ENCODE measurements around the gene OCA2. TPM values are rescaled to one million over a fixed set of nuclear protein-coding genes. Genes with fewer than 3 reads are reported as not detected.
"Not testable (repeated sequence)": the region's sequence is repeated elsewhere in the genome, so short reads cannot be mapped to it uniquely, and the experiment has no call there.

OCA2 gene
- total RNA-seq, 1 donor from 2014 or later: not detected

DNA sequence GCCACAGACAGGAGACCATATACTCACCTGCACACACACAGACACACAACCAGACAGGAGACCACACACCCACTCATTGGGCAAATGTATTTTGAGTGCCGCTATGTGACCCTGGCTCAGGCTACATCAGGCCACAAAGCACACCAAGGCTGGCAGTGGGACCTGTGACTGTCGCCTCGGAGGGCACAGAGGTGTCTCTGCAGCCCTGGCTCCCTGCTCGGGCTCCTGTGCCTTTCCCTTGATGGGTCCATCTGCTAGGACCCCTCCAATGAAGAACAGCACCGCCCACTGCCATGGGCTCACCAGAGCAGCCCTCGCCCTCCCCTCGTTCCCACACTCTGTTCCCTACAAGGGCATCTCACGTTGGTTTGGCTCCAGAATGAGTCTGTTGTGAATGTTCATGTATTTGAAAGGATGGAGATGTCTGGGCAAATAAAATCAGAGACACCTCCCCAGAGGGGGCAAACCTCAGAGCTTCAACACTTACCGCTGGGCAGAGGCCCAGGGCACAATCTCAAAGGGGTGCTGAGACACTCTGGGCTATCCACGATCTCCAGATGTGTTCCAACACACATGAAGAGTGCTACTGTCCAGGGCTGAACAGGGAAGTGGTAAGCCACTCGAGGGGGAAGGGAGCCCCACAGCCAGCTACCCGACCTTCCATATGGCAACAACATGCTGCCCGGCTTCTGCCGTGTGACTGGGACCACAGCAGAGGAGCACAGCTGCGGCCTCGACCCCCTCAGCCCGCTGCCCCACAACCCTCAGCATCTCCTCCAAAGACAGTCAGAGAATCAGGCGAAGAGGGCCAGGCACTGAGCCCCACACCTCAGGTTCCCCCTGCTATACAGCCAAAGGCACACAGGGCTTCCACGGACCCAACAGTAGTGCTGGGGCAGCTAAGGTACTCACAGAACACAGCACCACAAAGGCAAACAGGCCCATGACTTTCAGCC, 74.9 kb downstream of the OCA2 start:
- intact Hi-C loops (cut with micrococcal nuclease): no loop called here

DNA sequence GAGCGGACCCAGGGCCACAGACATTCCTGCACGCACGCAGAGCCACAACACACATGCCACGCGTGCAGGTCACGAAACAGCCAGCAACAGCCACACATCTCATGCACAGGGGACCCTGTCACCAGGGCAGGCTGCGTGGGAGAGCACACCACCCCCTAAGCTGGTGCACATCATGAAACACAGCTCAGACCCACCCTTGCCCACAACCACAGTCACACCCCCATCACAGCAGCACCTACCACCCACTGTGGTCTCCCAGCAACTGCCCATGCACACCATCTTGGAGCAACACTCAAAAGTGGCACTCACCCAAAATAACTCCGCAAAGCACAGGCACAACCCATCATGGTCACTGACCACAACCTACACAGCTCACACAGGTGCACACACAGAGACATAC, 75.7 kb downstream of the OCA2 start:
- intact Hi-C loops (cut with micrococcal nuclease): no loop called here

DNA sequence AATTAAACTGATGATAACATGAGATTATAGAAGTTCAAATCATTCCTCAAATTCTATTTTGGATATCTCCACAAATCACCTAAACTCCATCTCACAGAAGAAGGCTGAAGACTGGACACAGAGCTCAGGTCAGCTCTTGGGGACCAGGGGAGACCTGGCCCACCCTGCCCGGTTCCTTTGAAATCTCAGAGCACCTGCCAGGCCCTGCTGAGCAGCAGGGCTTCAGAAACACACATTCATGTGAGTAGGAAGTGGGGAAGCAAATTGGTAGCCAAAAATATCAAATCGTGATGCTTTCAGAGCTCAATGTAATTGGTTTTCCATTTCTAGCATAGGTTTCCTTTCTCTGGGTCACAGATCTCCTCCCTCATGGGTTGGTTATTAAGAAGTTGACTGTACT, 76.2 kb downstream of the OCA2 start:
- intact Hi-C loops (cut with micrococcal nuclease): no loop called here

DNA sequence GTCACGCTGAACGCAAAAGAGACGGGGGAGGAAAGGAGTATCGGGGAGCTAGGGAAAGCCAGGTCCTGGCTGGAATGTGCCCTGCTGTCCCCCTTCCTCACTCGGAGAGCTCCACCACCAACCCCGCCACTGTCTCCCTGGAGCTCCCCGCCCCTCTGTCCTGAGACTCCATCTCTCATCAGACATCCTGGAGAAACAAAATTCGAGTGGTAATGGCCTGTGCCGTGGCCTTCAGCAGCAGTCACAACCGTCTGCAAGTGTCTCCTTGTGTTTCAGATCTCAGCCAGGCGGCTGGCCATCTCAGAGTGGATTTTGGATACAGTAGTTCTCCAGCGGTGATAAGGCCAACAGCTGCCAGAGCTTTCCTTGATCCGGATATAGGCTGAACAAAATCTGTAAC, 76.9 kb downstream of the OCA2 start:
- intact Hi-C loops (cut with micrococcal nuclease): no loop called here

DNA sequence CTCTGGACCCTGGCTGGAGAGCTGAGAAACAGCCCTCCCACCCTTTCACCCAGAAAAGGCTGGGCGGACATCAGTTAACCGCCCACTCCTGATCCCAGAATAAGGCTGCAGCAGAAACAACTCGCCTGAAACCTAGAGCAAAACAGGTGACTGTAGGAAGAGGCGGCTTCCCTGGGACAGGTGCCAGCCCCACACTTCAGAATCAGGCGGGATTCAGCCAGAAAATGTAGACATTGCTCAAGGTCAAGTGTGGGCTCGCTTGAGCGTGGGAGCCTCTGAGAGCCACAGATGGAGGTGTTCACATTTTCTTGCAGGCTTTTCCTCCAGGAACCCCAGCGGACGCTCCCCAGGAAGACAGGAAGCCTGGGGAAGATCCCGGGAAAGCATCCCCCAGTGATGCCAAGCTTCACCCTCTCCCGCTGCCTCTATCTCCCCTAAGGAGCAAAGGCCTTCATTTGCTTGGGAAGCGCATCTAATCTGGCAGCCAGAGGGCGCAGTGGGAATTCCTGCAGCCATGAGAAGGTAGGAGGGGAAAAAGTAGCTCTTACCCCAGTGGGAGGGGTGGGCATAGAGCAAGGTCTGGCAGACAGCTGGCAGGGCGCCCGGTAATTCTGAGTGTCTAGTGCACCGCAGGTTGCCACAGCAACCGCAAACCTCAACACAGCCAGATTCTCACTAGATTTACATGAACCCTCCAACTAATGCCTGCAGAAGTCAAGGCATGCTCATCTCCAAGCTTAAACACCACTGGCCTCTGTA, 77.7 kb downstream of the OCA2 start:
- intact Hi-C loops (cut with micrococcal nuclease): no loop called here

DNA sequence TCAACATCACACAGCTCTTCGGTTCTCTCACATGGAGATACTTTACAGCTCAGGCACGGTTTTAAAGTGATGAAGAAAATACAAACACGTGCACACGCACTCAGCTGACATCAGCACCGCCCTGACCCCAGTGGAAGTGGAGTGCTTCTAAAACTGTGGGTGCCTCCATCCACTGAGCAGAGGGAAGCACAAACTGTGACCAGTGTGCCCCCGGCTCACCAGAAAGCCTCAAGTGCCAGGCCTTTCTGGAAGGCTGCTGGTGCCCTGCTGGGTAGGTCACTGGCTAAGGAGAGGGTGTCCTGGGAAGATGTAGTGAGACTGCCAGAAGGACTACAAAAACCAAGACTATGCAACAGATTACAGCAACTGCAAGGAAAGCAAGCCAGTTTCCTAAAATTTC, 78.5 kb downstream of the OCA2 start:
- intact Hi-C loops (cut with micrococcal nuclease): no loop called here

DNA sequence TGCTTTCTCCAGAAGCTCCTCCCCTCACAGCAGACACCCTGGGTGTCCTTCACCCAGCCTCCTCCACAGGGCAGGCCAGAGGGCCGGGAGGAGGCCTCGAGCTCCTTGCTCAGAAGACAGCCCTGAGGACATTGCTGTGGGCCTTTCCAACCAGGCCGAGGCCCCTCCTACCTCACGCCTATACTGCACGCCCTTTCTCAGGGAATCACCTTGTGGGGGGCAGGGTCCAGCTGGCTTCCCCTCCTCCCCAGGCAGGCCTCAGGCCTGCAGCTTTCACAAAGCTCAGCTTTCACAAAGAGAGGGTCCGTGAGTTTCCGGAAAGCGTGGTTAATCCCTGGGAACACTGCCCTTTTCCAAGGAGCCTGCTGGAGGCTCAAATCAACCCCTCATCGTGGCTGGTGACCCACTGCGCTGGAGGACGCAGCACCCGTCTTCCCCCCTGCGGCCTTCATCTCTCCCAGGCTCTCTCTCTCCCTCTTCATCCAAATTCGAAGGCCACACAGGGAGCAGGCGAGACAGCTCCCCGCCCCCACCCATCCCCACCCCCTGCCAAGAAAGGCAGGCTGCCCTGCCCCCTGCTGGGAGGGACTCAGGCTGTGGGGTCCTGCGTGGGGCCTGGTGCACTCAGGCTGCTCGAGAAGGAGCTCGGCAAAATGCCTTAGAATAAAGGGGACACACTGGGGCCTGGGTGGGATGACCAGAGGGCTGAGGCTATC, 79.4 kb downstream of the OCA2 start:
- intact Hi-C loops (cut with micrococcal nuclease): no loop called here

DNA sequence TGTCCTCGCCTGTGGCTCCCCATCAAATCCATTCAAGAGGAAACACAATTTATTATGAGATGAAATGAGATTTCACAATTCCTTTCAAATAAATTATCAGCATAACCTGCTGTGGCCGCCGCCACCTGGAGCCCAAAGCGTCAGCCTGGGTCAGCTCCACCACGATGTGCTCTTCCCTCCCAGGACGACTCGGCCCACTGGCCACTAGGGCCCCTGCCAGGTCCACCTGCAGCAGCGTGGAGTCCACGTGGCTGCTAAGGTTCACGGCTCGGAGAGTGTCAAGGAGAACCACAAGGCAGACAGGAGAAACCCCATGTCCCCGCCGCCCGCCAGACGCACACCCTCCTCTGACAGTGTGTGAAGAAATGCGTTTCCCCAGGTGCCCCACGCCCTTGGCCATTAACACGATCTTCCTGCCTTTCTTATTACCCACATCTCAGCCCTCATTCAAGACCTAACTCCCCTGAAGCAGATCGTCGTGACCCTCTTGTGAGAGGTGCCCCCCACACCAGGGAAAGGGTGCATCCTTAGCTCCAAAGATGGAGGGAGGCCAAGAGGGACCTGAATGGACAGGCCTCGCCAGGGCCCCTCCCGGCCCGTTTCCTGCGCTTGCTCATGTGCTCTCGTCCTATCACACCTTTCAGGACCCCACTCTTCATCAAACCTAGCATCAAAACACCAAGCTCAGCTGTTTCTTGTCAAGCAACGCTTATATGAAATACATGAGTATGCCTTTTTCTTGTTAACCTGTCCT, 80.6 kb downstream of the OCA2 start:
- intact Hi-C loops (cut with micrococcal nuclease): no loop called here

DNA sequence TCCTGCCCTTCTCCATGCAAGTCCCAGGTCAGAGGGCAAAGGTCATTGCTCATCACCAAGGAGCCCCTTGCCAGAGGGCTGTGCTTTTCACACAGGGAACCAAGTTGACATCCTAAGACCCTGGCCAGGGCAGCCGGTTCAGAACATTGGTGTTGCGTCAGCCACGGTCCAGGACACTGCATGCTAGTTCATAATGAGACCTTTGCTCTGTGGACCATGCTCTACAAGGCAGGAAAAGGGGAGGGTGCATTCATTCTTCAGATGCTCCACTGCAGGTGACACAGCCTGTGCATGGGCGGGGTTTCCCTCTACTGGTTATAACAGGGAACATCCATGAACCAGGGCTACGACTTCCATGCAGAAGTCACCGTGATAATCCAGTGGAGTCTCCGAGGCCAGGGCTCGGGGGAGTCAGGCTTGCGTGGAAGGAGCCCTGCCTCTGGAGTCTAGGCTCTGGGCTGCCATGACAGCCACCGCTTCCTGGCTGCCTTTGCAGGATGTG, 81.6 kb downstream of the OCA2 start:
- intact Hi-C loops (cut with micrococcal nuclease): no loop called here

DNA sequence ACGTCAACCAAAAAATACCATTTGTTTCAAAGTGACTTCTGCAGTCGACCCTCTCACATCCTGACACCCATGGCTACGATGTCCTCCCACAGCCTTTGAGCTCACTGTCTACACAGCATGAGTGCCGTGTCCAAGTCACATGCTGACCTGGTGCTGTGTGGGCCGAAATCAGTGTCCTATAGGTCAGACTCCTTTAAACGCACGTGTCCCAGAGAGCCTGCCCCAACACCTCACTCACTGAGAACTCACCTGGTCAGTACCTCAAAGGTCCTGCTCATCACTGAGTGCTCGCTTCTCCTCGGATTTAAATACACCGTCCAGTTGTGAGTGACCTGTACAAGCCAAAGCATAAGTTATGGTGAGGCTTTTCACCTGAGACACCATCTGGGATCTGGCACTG, 83.3 kb downstream of the OCA2 start:
- intact Hi-C loops (cut with micrococcal nuclease): no loop called here

DNA sequence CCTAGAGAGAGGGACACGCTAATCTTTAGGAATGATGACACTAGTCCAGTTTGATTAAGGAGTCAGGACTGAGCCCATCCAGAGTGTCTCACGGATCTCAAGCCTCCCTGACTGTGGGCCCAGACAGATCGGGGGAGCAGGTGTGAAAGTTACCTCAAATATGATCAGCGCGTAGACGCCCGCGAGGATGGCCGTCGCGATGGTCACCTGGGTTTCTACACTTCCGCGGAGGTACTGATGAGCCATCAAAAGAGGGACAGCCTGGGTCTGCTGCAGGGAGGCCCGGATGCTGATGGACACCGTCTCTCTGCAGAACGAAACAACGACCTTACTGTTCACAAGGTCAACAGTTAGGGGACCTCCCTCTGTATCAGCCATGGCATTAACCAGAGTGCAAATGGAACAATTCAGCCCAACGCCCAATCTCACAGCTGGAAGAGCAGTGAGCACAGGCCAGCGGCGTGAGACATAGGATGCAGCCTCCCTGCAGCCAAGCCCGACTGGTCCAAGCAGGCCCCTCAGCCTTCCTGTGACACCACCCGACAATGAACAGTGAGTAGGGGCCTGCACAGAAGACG, 84.4 kb downstream of the OCA2 start:
- intact Hi-C loops (cut with micrococcal nuclease): no loop called here

DNA sequence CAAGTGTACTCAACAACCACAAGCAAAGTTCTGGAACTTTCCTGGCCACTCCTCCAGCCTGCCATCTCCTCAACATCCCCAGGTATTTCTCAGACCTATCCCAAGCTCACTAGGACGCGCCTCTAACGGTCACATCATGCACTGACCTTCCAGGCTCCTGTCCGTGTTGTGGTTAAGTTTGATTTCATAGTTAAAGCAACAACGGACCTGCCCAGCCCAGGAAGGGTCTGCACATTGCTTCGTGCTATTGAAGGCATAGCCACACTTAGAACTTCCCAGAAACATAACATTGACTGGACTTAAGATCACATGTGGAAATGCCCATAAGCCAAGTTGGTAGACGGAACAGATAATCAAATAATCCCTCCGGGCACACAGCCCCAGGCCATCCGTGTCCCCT, 85.1 kb downstream of the OCA2 start:
- intact Hi-C loops (cut with micrococcal nuclease): no loop called here

DNA sequence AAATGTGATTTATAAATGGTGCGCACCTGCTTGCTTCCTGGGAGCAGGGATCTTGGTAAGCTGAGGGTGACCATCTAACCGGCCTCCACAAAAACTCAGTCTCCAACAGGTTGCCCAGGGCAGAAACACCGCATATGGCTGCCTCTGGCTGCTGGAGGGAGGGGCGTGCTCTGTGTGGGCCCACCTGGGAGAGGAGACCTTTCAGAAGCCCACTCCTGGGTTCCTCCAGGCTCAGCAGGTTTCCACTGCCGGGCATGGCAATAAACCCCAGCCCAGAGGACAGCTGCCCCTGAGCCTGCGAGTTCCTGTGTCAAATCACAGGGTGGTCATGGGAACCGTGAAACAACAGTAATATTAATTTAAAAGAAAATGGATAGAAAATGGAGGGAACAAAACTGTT, 85.6 kb downstream of the OCA2 start:
- intact Hi-C loops (cut with micrococcal nuclease): no loop called here

DNA sequence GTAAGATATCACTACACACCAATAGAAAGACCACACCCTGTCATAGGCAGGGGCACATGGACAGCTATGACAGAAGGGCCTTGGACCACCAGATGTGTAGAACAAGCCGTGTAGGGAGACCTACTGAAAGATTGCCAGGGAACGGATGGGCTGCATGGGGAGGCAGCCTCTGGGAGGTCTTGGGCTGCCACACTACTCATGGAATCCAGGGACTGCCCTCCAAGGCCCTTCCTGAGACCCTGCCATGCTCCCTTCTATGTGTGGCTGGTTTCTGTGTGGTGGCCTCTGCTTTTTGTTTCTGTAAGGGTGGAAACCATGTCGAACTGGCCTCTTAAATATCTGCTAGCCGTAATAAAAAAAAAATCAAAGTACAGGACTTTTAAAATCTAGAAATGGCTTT, 86.9 kb downstream of the OCA2 start:
- intact Hi-C loops (cut with micrococcal nuclease): no loop called here

DNA sequence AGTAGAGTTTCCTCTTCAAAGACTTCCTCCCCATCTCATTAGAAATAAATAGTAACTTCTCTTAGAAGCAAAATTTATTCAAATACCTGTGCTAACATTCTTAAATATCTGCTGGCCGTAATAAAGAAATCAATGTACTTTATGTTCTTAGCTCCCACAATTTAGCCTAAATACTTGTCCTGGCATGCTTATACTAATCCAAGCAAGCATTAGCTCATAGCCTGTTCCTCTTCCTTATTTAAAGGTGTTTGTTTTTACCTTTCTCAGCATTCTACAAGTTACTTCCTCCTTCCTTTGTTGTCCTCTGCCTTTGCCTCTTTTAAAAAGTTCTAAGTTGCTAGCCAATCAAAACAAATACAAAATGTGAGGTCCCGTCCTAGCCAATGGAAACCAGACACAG, 90.9 kb downstream of the OCA2 start:
- intact Hi-C loops (cut with micrococcal nuclease): not testable (repeated sequence)

DNA sequence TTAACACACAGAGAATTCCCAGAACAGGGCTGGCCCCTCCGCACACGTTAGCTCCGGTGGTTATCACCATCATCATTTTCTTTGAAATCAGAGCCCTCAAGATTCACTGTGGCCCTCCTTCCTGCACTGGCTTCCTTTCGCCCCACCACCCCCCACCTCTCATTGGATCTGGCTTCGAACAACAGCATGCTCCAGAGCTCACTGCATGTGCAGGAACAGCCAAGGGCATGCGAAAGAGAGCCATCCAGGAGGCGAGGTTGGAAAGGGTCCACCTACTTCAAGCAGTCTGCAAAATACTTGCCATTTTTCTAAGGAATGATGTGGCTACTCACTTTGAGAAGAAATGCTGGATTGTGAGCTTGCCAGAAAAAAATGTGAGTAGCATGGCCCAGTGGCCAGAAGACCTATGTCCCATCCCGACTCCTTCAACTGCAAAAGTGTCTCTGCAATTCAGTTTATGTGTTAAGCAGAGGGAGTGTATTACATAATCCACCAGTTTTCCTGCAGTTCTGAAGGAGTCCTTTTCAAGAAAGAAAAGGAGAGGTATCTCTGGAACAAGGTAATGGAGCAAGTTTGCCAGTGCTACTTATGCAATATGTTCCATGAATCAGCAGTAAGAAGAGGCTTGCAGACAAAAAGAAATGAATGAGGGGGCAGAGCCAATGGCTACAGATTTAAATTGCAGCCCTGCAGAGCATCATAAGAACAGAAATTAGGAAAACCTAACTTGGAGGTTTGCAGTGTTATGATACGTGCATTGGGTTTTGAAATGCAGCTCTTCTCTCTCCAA, 92.8 kb downstream of the OCA2 start:
- intact Hi-C loops (cut with micrococcal nuclease): no loop called here

DNA sequence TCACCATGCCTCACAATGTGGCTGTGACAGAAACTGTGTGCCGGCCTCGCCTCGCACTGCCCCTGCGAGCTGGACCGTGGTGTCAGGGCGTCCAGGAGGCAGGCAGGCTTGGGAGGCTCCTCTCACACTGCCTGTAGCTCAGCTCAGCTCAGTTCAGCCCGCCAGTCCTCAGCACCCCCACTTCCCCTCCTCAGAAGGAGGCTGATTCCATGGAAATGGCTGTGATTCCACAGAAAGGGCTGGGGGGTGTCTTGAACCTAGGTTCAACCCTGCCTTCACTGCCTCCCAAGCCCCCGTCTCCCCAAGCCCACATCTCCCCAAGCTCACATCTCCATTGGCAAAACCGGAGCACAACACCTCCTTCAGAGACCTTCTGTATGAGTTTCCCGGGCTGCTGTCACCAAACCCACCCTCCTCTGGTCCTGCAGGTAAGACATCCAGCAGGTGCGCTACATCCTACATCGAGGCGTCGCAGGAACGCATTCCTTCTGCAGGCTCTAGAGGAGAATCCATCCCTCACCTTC, 94.0 kb downstream of the OCA2 start:
- intact Hi-C loops (cut with micrococcal nuclease): no loop called here

DNA sequence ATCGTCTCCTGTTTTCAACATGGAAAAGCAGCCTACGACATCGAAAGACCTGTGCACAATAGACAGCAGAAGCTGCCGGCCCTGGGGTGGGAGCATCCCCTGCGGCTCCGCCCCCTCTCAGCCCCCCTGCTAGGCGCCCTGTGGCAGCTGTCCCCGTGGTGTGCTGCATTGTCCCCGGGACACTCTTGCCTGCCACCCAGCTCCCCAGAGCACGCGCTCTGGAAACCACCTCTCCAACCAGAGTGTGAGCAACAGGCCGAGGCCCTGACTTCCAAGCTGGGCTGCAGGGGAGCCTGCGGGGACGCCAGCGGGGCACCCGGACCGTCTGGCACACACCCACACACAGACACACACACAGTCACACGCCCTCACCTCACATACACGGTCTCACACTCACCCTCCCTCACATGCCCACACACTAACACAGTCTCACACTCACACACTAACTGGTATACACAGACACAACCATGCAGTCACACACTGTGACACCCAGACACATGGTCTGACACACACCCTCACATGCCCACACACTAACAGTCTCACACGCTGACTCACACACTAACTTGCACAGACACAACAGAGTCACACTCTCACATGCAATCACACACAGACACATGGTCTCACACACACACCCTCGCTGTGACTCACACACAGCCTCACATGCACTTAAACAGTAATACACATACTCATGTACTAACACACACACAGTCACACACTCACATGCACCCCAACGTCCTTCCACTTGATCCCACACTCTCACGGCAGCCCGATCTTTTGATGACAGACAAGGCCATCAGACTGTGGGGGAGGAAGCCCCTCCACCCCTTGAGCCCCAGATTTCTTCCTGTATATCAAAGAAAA, 94.7 kb downstream of the OCA2 start:
- intact Hi-C loops (cut with micrococcal nuclease): no loop called here

Data from T-helper 2 cell treated with Interferon-gamma antibody and Interleukin-4, amounts not matched to agents 100 ng/mL and 5 ng/mL, for 36 hours (primary cell).